KMS-11 (cell line): Measurements from ENCODE around the gene CDK8.

Experiments
- H2AFZ ChIP-seq: fragments of 200-600 bp; sonication (generic); 2 replicates; pipeline ENCODE4 v1.6.1; 2016; ENCODE audit warnings: antibody characterized with exemption, mixed run types, low read depth
- H3K27ac ChIP-seq: fragments of 200-600 bp; sonication (generic); 2 replicates; pipeline ENCODE4 v1.6.1; 2016; ENCODE audit warnings: mild to moderate bottlenecking, mixed run types
- H3K27me3 ChIP-seq: fragments of 200-600 bp; sonication (generic); 2 replicates; pipeline ENCODE4 v1.6.1; 2017; ENCODE audit warnings: mild to moderate bottlenecking, low read depth, mixed run types, moderate library complexity; ENCODE audit not compliant: insufficient read depth
- H3K36me3 ChIP-seq: fragments of 200-600 bp; sonication (generic); 2 replicates; pipeline ENCODE4 v1.6.1; 2017; ENCODE audit warnings: mild to moderate bottlenecking, mixed run types; ENCODE audit not compliant: insufficient read depth
- H3K4me1 ChIP-seq: fragments of 200-600 bp; sonication (generic); 2 replicates; pipeline ENCODE4 v1.6.1; 2016; ENCODE audit warnings: mild to moderate bottlenecking, low read depth, mixed run types; ENCODE audit not compliant: poor library complexity, severe bottlenecking
- H3K4me2 ChIP-seq: fragments of 200-600 bp; sonication (generic); 2 replicates; pipeline ENCODE4 v1.7.0; 2016; ENCODE audit warnings: mild to moderate bottlenecking, mixed run types
- H3K4me3 ChIP-seq: fragments of 200-600 bp; sonication (generic); IDR thresholded peaks from 2 replicates; pipeline ENCODE4 v1.6.1; 2017; ENCODE audit warnings: low read depth, low read length, mixed read lengths; ENCODE audit not compliant: insufficient read depth
- H3K79me2 ChIP-seq: fragments of 200-600 bp; sonication (generic); 2 replicates; pipeline ENCODE4 v1.6.1; 2016; ENCODE audit warnings: low read depth, mixed run types; ENCODE audit not compliant: insufficient read depth
- H3K9ac ChIP-seq: fragments of 200-600 bp; sonication (generic); 2 replicates; pipeline ENCODE4 v1.6.1; 2016; ENCODE audit warnings: mild to moderate bottlenecking, mixed run types
- H4K20me1 ChIP-seq: fragments of 200-600 bp; sonication (generic); 2 replicates; pipeline ENCODE4 v1.6.1; 2016; ENCODE audit warnings: mild to moderate bottlenecking, mixed run types; ENCODE audit not compliant: insufficient read depth
- TF ChIP-seq, protein P1 (sequence below): fragments of 200-600 bp; sonication (generic); conservative IDR thresholded peaks from 2 replicates; pipeline ENCODE4 v1.6.1; 2017; ENCODE audit warnings: low read depth, mild to moderate bottlenecking, antibody characterized with exemption, low read length, moderate library complexity, mixed read lengths

The CDK8 gene

DNA sequence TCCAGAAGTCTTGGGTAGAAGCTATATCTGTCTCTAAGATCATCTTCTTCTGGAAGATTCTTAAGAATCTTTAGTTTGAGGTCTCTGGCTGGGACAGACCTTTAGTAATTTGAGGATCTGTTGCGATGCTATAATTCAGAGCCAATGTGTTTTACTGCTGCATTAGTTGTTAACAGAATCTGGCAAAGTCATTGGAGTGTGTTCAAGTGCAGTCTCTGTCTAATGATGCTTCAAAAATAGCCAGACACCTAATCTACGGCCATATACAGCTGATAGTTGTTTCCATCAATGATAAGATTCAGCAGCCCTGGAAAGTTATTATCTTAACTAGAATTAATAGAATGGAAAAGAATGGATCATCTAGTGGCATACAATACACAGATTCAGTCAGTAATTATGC is 72.6 kb downstream of the CDK8 start:
- Histone ChIP-seq H3K4me2 (peak overlapping the region; percentile 54; the same call in 1 of the 2 replicates), H3K4me3 (no peak overlapping the region), H3K36me3 (no peaks in the 10 kb centered on the region), H3K27me3 (no peaks in the 10 kb centered on the region), H3K27ac (no peak overlapping the region), H2AFZ (no peak overlapping the region), H3K4me1 (peaks cover 66% of the 10 kb centered on the region), H3K9ac (no peak overlapping the region), H4K20me1 (no peaks in the 10 kb centered on the region), H3K79me2 (peaks cover 14% of the 10 kb centered on the region; the same call in 1 of the 2 replicates)
- TF ChIP-seq, protein P1, sequence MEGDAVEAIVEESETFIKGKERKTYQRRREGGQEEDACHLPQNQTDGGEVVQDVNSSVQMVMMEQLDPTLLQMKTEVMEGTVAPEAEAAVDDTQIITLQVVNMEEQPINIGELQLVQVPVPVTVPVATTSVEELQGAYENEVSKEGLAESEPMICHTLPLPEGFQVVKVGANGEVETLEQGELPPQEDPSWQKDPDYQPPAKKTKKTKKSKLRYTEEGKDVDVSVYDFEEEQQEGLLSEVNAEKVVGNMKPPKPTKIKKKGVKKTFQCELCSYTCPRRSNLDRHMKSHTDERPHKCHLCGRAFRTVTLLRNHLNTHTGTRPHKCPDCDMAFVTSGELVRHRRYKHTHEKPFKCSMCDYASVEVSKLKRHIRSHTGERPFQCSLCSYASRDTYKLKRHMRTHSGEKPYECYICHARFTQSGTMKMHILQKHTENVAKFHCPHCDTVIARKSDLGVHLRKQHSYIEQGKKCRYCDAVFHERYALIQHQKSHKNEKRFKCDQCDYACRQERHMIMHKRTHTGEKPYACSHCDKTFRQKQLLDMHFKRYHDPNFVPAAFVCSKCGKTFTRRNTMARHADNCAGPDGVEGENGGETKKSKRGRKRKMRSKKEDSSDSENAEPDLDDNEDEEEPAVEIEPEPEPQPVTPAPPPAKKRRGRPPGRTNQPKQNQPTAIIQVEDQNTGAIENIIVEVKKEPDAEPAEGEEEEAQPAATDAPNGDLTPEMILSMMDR: no peak

DNA sequence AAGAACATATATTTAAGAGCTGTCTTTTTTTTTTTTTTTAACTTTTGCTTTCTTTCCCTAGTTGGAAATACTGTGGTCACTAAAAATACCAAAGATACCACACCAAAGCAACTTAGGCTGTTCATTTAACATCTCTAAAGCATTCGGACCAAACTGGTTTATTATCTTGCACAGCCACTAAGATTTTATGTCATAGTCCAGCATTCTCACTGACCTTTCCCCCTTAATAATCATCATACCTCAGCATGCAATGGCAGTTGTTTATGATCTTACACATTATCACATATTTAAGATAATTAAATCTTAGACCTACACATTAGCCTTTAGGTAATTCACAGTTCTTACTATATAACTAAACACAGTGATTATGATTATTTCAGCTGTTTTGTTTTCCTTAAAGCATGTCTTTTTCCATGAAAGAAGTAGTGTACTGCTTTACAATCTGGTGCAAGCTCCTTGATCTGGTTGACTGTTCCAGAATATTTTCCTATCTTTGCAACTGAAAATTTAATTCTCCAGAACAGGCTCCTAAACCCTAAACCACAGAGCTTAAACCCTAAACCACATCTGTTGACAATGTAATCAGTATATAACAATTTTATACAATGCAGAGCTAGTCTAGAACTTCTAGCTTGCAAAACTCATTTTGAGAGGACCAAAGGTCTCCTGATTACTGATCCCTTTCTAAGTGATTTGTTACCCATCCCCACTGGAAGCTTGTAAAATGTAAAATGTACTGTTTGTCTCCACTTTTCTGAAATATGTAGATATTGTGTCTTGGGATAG is 74.2 kb downstream of the CDK8 start:
- peaks cover 66% of the 10 kb centered on the region for H3K4me1 ChIP-seq
- H3K79me2 ChIP-seq: peaks cover 14% of the 10 kb centered on the region; the same call in 1 of the 2 replicates
- no peak overlapping the region for H3K4me3 ChIP-seq
- H3K9ac ChIP-seq: no peak overlapping the region
- H4K20me1 ChIP-seq: no peaks in the 10 kb centered on the region
- no peaks in the 10 kb centered on the region for H3K27me3 ChIP-seq
- no peak overlapping the region for H3K27ac ChIP-seq
- H2AFZ ChIP-seq: no peak overlapping the region
- 0 out of 2 replicates have a peak overlapping the region, but pooled peaks have one; percentile 27 for H3K4me2 ChIP-seq
- TF ChIP-seq, protein P1: no peak
- H3K36me3 ChIP-seq: no peaks in the 10 kb centered on the region

DNA sequence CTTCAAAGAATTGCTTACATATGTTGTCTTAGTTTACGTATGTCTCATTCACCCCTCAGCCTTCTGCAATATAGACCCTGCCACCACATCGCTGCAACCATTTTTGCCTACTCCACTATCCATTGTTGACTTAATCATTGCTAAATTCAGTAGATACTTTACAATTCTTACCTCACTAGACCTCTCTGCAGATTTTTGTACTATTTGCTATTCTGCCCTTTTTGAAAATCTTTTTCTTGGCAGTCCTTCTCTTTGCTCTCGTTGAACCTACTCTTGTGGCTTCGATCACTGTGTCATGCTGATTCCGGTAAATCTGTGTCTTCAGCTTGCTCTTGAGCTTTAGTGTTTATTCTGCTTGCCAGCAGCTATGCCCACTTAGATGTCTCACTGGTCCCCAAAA is 81.2 kb downstream of the CDK8 start:
- H3K9ac ChIP-seq: no peak overlapping the region
- peaks cover 9% of the 10 kb centered on the region for H3K4me1 ChIP-seq
- H3K27ac ChIP-seq: no peak overlapping the region
- no peak overlapping the region for H3K4me2 ChIP-seq
- H3K27me3 ChIP-seq: no peaks in the 10 kb centered on the region
- H3K36me3 ChIP-seq: no peaks in the 10 kb centered on the region
- H2AFZ ChIP-seq: no peak overlapping the region
- H4K20me1 ChIP-seq: no peaks in the 10 kb centered on the region
- TF ChIP-seq, protein P1: no peak
- H3K79me2 ChIP-seq: peaks cover 9% of the 10 kb centered on the region; the same call in 1 of the 2 replicates
- H3K4me3 ChIP-seq: no peak overlapping the region

DNA sequence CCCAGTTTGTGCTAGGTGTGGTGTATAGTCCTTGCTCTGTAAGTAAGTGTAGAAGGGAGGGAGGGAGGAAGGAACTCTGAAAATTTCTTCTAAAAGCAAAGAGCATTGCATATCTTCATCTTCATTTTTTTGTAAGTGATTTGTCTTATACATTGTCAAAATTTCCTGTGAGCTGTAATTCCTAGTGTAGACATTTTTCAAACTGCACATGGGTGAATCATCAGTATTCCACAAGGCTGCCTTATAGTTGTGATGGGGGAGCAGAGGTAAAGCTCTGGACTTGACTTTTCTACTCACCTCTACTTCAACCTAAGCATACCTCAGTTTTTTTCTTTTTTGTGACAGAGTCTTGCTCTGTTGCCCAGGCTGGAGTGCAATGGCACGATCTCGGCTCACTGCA is 86.9 kb downstream of the CDK8 start:
- H3K79me2 ChIP-seq: no peaks in the 10 kb centered on the region
- no peaks in the 10 kb centered on the region for H3K36me3 ChIP-seq
- no peaks in the 10 kb centered on the region for H4K20me1 ChIP-seq
- no peak overlapping the region for H3K9ac ChIP-seq
- no peak overlapping the region for H2AFZ ChIP-seq
- H3K4me3 ChIP-seq: no peak overlapping the region
- TF ChIP-seq, protein P1: no peak
- no peaks in the 10 kb centered on the region for H3K4me1 ChIP-seq
- no peak overlapping the region for H3K27ac ChIP-seq
- H3K4me2 ChIP-seq: no peak overlapping the region
- no peaks in the 10 kb centered on the region for H3K27me3 ChIP-seq
